Measurements from ENCODE around the gene ARHGAP42.

- no peak for TF ChIP-seq CTCF (IDR thresholded peaks at IDR 0.05)
- TF ChIP-seq POLR2A (IDR thresholded peaks at IDR 0.05): no peak
Measured at GRCh38 chr11:100883830-100884229, 196.7 kb downstream of the ARHGAP42 start.

Data from testis (tissue), 2 donors.